GM18502 (cell line): Measurements from ENCODE around the gene TRIM62.

ENCODE experiments used
- ATAC-seq: cut with Tn5 transposase; IDR thresholded peaks from one replicate; pipeline ENCODE4 v1.9.1; 2021; ENCODE audit warnings: mild to moderate bottlenecking; ENCODE audit not compliant: unreplicated experiment, poor library complexity

The TRIM62 gene

DNA sequence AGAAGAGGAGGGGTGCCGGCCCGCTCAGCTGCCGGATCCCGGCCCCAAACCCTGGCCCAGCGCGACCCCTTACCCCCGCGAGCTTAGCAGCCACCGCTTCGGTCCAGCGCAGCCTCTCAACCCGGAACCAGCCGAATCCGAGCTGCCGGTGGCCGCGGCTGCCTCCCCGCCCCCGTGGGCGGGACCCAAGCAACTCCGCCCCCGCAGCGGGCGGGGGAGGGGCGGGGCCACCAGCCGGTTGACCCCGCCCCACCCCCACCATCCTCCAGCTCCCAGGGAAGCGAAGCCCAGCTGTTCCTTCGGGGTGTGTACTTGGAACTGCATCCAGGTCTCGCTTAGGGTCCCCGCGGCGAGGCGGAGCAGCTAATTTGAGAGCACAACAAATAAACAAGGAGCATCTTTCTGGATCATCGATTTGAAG, at the start of gene TRIM62:
TRIM62 (minus strand) TSS at position 123 of the 421 bp plus-strand sequence. CDS start 611 bp downstream, outside the sequence.
- ATAC-seq, result peak; percentile 74

DNA sequence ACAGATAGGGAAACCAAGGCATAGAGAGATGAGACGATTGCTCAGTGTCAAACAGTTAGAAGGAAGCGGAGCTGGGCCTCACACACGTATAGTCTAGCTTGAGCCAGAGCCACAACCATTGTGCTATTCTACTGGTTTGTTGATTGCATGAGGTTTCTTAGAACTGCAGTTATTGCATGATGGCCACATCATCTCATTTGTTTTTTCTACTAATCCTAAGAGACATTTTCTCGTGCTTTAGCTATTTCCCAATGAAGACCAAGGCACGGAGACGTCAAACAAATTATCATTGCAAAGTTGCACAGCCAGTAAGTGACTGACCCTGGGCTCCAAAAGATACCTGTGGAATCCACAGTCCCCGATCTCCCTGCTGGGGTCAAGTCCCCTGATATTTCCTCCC, 49.3 kb upstream of the TRIM62 start:
- no peak for ATAC-seq

DNA sequence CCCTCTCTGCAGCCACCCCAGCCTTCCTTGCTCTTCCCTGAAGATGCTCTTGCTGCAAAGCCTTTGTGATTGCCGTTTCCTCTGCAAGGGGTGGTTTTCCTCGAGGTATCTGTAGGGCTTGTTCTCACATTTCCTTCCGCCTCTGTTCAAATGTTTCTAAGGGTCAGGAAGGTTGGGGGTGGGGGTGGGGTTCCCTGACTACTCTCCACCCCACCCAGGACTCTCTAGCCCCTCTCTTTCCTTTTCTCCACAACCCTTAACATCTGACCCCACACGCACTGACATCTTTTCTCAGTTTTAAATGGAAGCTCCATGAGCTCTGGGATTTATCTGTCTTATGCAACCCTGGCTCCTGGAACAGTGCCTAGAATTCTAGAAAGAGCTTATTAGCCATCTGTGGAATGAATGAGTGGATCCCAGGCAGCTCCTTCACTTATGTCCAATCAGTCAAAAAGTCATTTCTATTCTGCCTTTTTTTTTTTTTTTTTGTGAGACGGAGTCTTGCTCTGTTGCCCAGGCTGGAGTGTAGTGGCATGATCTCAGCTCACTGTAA, 47.2 kb upstream of the TRIM62 start:
- no peak for ATAC-seq

DNA sequence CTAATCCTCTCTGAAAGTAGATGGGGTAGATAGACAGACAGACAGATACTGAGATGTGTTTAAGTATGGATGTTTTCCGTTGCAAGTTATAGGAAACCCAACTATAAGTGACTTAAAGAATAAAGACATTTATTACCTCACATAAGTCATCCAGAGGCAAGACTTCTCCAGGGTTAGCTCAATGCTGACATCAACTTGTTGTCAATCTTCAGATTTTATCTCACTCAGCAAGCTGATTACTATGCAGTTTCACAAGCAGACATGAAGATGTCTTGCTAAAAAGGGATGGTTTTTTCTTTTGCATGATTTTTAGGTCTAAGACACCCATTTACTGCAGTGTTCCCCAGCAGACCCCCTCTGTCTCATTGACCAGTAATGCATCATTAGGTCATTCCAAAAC, 43.7 kb upstream of the TRIM62 start:
- no peak for ATAC-seq

DNA sequence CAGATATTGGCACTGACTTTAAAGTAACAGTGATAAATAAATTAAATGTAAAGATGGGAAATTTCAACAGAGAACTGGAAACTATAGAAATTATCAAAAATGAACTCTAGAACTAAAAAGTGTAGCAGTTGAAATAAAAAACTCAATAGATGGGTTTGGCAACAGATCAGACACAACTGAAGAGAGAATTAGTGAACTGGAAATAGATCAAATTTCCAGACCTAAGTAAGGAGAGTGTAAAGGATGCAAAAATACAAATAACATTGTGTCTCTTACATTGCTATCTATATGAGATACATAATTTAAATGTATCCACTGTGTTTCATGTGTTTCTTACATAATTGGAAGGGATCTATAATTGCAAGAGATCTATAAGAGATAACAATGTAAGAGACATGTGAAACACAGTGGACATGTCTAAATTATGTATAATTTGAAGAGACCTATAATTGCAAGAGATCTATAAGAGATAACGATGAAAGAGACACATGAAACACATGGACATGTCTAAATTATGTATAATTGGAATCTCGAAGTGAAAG, 42.4 kb upstream of the TRIM62 start:
- no peak for ATAC-seq

DNA sequence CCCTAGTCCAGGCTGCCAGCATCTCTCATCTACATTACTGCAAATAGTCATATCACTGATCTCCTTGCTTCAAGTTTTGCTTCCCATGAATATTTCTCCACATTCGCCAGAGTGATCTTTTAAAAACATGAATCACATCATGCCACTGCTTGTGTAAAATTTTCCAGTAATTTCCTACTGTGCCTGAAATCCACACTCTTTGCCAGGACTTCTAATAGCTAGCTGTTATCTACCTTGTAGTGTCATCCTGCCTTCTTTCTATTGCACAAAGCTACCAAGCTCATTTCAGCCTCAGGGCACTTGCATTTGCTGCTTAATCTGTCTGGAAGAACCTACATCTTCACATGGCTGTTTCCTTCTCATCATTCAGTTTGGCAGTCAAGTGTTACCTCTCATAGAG, 40.5 kb upstream of the TRIM62 start:
- no peak for ATAC-seq

DNA sequence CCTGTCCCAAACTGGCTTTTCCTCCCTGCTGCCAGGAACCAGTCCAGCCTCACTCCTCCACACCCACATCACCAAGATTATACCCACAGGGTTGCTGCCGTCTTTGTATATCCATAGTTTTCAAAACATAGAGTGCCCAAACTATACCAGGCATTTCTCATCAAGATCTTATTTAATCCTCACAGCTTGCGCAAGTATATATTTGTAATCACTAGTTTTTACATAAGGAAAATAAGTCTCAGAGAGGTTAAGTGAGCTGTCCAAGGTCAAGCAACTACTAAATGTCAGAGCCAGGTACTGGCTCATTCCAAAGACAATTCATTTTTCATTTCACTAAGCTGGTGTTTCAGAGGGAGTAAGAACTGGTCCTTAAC, 39.5 kb upstream of the TRIM62 start:
- ATAC-seq, result no peak

DNA sequence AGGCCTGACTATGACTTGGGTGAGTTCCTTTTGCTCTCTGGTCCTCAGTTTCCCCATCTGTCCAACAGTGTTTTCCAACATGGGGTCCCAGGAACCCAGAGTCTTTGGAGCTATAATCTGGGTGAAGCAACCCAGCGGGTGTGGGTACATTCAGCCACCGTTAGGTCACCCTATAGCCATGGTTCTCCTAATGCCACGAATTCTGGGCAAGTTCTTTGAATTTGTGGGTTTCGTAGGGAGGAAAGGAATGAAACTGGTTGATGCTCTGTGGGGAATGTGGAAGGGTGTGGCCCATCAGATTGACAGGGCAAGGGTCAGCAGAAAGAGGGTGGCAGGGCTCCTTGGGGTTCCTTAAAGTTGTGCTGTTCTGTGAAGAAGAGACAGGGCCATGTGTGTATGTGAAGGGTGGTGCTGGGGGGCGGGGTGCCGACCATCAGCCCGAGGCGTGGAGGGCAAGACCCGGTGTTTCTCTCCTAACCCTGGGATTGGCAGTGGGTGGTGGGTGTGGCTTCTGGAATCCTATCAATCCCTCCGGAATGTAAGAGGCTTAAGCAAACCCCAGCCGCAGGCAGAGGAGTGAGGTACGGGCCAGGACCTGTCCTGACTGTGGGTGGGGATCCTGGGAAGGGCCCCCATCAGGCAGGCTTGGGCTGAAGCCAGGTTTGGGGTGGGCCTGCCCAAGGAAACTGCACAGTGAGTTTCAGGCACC, 39.0 kb upstream of the TRIM62 start:
- ATAC-seq, result no peak

DNA sequence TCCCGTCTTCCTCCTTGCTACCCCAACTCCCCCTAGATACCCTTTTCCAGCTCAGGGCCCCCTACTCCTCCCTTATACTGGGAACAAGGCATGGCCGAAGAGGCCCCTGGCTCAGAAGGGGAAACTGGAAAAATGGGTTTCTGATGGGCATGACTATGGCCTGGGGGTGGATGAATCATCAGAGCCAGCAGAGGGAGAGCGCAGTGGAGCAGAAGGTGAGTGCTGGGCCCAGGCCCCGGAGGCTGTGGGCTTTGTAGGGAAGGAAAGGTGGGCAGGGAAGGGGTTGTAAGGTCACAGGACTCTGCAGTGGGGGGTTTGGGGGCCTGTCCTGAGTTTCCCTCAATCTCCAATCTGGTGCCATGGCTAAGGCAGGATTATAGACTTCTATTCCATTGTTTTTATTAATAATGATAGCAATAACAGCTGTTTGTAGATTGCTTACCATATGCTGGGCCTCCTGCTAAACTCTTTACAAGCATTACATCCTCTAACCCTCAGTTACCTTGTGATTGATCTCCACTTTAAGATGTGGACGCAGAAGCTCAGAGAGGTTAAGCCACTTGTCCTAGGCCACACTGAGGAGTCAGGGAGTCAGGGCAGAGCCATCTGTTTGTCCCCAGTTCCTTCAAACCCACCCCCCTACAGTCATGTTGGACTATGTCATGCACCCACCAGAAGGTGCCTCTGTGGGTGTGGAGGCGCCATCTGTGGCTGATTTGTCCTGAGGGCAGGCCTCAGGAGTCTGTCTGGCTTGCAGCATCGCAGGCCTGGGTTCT, 38.2 kb upstream of the TRIM62 start:
- no peak for ATAC-seq

DNA sequence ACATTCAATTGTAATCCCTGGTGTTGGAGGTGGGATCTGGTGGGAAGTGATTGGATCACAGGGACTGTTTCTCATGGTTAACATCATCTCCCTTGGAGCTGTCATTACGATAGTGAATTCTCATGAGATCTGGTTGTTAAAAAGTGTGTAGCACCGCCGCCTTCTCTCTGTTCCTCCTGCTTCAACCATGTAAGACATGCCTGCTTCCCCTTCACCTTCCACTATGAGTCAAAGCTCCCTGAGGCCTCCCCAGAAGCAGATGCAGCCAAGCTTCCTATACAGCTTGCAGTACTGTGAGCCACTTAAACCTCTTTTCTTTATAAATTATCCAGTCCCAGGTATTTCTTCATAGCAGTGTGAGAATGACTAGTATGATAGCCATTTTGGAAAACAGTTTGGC, 30.1 kb upstream of the TRIM62 start:
- no peak for ATAC-seq

DNA sequence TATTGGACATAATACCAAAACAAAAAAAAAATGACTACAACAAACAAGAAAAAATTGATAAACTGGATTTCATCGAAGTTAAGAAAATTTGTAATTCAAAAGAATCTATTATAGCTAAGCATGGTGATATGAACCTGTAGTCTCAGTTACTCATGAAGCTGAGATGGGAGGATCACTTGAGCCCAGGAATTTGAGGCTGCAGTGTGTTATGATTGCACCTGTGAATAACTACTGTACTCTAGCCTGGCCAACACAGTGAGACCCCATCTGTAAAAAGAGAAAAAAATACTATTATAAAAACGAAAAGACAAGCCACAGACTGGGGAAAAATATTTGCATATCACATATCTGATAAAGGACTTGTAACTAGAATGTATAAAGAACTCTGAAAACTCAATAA, 24.5 kb upstream of the TRIM62 start:
- ATAC-seq, result no peak

DNA sequence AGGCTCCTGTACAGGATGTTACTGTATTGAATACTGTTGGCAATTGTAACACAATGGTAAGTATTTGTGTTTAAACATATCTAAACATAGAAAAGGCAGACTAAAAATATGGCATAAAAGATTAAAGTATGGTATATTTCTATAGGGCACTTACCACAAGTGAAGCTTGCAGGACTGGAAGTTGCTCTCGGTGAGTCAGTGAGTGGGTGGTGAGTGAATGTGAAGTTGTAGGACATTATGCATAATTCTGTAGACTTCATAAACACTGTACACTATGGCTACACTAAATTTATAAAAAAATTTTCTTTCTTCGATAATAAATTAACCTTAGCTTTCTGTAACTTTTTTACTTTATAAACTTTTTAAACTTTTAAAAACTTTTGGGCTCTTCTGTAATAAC, 13.7 kb upstream of the TRIM62 start:
- no peak for ATAC-seq

DNA sequence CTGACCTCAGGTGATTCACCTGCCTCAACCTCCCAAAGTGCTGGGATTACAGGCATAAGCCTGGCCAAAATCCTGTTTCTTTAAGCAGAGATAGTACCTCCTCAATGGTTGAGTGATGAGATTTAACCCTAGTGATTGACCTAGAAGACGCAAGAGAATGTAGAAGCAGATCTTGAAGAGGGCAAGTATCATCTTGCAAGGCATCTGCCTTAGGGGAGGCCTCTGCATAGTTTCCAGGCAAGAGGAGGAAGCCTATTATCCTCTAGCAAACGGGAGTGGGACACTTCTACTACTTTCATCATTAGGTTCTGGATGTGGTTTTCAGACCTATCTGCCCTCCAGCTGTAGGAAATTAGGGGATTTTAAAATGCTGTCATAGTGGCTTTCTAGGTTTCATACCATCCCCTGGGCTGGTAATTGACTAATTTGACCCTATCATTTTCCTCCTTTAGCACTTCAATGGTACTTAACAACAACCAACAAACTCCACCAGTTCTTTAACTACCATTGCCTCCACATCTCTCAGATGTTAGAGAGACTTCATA, 10.0 kb upstream of the TRIM62 start:
- no peak for ATAC-seq

DNA sequence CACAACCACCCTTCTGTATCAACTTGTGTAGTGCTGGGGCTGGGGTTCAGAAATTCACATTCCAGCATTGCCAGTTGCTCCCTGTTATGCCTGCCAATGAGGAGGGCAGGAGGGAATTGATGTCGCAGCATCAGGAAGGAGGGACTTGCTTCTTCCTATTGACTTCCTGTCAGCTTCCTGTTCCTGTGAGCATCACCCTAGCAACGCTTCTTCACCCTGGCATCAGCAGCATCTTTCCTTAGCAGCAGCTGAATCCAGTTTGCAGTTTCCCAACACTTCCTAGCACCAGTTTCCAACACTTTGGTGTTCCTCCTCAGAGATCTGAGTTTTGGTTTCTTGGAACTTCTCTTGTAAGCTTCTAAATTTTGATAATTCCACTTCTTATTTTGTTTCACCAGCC, 8.9 kb upstream of the TRIM62 start:
- no peak for ATAC-seq

DNA sequence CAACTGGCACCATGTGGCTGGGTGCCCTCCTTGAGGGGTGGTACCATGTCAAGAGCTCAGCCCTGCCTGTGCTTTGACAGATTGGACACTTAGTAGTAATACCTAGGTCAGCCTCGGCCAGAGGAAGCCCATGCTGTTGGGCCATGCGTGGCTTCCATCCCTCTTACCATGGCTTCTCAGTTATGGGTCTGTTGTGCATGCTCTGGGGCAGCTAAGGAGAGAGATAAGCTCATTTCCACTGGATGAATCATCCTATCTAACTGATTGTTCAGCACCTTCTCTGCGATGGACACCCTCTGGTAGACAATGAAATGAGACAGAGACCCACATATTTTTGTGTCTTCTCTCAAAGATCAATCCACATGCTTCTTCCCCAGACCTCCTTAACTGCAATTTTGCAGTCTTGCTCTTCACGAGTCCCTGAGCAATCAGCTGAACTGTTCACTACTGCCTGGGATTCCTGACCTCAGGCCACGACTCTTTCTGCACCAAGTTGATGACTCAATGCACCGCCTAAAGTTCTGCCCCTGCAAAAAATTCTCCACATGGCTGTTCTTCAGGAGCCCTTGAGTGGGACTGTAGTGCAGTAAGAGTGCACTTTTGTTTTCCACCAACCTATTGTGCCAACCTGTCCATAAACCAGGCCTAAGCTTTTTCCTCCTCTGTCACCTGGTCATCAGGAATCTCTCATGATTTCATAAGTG, 6.9 kb upstream of the TRIM62 start:
- no peak for ATAC-seq

DNA sequence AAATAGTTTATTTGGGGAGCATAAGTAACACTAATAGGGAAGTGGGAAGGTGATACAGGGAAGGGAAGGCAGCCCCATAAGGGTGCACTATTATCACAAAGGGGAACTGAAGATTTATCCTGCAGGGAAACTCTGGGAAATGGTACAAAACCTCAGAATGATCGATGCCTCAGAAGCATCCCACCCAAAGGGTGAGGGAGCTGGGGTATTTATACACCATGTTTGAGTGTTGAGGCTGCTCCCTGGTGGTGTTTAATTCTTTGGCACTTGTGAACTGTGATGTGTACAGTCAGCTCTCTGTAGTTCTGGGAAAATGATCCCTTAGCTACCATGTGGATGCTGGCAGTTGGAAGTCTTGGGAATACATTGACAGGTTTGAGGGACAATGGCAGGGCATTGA, 5.1 kb upstream of the TRIM62 start:
- ATAC-seq, result no peak

DNA sequence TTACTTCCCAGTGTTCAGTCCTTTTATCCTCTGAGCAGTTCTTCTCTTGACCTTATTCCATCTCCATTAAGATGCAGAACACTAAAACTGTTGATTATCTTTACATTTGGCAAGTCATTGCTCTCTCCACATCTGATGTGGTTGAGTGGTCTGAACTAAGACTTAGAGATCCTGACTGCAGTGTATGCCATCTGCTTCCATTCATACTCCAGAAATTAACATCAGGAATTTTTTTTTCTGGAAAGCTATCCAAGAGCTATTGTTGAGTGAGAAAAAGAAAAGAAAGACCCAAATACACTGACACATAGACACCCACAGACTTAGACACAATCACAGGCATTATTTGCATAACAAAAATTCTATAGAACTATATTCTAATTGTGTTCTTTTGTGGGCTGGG, 3.7 kb upstream of the TRIM62 start:
- ATAC-seq, result no peak

DNA sequence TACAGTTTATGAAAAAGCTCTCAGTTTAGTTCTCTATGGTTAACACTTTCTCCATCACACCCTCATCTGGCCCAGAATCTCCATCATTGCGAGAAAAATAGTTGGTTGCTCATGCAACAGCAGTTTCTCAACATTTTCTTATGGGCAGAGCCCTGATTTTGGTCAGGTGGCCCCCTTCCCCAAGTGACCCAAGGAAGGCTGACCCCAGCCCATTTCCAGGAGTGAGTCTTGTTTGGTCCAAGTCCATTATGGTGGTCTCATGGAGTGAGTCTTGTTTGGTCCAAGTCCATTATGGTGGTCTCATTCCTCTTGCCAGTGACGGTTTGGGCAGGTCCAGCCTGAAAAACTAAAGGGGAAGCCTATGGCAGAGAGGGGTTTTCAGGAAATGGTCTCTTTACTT, 1.5 kb upstream of the TRIM62 start:
- no peak for ATAC-seq

DNA sequence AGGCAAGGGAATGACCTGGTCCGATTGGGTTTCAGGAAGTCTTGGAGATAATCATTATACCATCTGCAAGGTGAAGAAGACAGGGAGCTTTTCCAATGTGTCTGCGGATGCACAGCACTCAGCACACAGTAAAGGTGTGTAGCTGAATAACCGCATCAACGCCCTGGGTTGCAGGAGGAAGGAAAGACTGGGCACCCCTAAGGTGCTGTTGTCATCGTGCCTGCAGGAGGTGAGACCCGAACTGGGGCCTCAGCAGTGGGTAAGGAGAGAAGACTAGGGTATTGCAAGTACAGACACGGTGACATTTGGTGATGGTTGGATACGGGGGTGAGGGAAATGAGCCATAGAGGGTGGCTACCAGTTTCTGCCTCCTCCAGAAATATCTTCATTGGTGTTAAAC, 1.1 kb upstream of the TRIM62 start:
- ATAC-seq, result no peak

DNA sequence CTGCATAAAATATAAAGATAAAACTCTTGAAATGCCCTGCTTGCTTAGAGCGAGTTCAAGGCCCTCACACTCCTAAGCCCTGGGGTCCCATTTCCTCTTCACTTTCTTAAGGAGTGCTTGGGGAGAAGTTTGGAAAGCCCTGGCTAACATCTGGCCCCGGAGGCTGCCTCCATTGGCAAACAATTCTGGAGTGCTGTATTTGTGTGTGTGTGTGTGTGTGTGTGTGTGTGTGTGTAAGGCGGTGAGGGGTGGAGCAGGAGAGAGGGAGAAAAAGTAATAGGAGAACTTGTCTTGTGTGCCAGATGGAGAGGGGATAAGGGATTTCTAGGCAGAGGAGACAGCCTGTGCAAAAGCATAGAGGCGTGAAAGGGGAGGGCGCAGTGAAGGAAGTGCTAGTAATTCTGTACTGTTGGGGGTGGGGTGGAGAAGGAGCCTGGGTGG, 578 bp upstream of the TRIM62 start:
- no peak for ATAC-seq
